Smooth muscle cell of the brain vasculature (primary cell): Measurements from ENCODE around the gene GSC2.

ENCODE experiments used
- DNase-seq: peaks from one replicate; pipeline ENCODE4 v3.0.0-alpha.2; 2012; ENCODE audit warnings: low read depth, low spot score

GSC2 gene

DNA sequence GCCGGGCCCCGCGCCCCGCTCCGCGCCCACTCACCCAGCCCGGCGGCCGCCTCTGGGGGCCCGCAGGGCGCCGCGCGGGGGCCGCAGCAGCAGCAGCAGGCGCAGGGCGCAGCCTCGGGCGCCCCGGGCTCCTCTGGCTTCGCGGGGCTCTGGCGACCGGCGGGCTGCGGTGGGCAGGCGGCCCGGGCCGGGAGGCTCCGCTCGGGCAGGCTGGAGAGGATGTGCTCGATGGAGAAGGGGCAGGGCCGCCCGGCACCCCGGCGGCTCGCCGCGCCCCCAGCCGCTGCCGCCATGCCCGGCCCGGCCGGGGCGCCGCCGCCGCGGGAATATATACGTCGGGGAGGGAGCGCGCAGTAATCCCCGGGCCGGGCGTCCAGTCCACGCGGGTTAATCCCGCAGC is at the start of gene GSC2:
Gene GSC2 (minus strand): TSS at position 302 of the 400 bp plus-strand sequence. CDS start 9 bp downstream, at position 293.
- no peak for DNase-seq

- DNase-seq, result no peak
Observed at GRCh38 chr22:19199479-19199878, 49.4 kb upstream of the GSC2 start.

DNA sequence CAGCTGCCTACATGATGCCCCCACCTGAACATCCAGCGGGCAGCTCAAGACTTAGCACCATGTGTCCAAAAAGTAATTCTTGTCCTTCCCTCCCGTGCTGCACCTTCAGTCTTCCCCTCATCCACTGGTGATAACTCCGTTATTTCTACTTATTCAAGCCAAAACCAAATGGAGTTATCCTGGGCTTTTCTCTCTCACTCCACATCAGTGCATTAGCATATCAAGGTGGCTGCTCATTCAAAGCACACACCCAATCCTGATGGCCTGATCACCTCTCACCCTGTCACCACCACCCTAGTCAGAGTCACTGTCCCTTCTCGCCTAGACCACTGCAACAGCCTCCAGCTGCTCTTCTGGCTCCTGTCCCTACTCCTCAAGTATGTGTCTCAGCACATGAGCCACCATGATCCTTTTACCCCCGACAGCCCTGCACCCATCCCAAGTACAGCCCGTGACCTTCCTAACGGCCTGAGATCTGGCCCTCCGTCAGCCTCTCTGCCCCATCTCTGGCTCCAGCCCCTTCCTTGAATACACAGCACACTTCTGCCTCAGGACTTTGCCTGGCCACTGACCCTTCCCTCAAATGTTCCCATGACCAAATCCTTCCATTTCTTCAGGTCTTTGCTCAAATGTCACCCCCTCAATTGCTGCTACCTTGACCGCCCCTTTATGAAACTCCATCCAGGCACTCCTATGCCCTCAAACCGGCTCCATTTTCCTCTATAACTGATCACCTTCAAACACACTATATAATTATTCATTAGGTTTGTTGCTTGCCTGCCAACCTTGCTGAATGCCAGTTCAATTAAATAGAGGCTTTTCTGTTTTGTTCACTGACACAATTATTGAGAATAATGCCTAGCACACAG is 48.1 kb upstream of the GSC2 start:
- DNase-seq, result no peak

DNA sequence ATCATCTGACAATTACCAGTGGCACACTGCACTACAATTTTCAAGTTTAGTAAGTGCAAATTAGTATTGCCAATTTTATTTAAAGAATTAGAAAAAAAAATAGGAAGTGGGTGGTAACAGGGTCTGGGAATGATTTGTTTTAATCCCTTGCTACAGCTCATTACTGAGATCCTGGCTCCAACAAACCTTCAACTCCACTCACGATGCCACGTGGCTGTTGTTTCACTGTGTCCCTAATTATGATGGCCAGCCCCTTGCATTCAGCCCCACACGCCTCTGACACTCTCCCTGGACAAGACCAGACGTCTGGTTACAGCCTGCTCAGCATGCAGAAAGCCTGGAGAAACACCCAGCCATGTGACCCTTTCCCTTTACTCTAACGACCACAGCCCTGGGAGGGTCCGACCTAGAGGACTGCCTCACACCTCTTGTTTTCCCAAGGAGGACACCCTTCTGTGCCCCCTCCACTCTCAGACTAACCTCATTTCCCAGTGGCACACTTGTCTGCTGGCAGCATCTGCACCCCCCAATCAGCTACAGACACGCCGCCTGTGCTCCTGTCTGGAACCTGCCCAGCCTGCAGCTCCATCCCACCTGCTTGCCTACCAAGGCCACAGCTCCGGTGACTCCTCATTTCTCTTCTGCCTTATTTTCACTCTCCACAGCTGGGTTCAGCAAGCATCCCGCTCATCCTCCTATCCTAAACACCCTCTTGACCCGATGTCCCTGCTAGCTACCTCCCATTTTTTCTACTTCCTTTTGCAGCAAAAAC is 46.9 kb upstream of the GSC2 start:
- DNase-seq, result no peak

DNA sequence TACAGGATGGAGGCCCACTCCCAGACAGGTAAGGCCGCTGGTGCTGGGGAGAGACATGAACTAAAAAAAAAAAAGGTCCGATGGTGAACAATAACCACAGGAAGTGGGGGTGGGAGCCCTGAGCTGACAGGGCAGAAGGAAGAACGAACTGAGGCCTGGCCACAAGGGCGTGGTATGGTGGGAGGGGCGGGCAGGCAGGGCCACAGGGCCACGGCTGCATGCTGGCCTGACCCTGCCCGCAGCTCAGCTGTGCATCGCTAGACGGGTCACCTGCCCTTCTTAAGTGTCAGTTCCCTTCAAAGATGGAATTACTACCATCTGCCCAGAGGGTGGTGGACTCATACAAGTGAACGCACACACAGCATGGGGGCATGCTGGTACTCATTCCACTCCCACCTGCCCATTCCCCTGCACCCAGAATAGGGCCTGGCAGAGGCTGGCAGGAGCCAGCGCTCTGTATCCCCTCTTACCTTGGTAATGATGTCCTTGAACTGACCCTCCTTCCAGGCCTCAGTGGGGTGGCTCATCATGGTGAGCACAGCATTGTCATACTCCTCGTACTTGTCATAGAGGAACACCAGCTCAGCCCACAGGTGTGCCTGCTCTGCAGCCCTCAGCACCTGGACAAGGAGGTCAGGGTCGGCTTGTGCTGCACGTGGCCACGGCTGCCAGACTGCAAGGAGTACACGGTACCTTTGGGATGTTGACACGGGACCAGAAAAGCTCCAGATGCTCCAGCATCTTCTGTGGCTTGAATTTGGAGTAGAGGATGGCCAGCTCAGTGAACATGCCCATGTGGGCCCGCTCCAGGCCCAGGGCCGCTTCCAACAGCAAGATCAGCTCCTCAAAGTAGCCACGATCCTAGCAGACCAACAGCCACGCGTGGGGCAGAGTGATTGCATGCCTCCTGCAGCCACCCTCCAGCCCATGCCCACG is 46.0 kb upstream of the GSC2 start:
- DNase-seq, result no peak

GRCh38 chr22:19194766-19195536 is 44.9 kb upstream of the GSC2 start:
- no peak for DNase-seq

GRCh38 chr22:19193879-19194278 is 43.8 kb upstream of the GSC2 start:
- no peak for DNase-seq

GRCh38 chr22:19187716-19188563 is 37.8 kb upstream of the GSC2 start:
- no peak for DNase-seq

DNA sequence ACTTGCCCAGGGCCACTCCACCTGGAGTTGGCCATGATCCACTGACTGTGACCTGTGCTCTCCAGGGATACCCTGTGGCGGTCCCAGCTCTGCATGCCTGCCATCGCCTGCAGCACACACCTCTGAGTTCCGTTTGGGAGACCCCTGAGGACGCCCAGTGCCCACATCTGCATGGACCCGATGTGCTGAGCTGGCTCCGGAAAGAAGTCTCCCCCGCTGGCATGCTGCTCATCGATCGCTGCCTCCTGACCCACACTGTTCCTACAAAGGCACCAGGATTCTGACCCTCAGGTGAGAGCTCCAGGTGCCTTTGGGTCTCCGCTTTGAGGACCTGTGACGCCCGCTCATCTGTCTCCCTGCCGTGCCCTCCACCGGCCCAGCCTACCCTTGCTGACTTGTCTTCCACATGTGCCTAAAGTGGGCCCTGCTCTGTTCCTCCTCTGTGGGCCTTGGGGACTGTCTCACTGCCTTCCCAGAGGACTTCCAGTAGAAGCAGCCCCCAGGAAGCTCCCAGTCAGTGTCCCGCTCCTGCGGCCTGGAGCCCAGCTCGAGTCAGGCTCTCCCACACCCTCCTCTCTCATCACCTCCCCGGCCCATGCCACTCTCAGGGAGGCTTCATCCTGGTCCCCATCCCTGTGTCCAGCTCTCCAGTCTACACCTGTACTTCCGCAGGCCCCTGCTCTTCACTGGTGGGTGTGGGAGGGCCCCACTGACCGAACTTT is 34.3 kb upstream of the GSC2 start:
- no peak for DNase-seq

- no peak for DNase-seq
Observed at GRCh38 chr22:19183216-19183615, 33.1 kb upstream of the GSC2 start.

DNA sequence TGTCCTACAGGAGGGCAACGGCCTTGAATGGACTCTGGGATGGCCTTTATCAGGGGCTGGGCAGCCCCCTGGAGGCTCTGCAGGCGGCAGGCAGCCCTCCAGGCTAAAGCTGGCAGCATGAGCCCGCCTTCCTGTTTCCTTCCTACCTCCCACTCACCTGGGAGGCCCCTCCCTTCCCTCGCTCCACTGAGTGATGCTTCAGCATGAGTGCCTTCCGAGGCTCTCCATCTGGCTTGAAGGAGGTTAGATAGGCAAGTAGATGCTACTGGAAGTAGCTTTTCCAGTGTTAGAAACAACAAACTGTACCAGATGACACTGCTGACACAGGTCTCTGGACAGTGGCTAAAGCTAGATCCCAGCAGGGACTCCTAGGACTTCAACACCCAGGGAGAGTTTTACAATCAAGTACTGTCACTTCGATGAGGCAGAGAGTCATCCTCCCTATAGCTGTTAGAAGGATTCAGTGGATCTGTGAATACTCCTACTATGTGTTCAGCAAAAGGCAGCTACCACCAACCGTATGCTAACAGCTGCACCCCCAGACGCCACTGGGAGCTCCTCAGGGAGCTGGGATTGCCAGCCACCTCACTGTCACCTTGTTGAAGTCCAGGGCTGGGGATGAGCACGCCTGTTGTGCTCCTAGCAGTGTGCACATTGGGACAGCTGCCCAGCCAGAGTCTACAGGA is 32.5 kb upstream of the GSC2 start:
- DNase-seq, result no peak

DNA sequence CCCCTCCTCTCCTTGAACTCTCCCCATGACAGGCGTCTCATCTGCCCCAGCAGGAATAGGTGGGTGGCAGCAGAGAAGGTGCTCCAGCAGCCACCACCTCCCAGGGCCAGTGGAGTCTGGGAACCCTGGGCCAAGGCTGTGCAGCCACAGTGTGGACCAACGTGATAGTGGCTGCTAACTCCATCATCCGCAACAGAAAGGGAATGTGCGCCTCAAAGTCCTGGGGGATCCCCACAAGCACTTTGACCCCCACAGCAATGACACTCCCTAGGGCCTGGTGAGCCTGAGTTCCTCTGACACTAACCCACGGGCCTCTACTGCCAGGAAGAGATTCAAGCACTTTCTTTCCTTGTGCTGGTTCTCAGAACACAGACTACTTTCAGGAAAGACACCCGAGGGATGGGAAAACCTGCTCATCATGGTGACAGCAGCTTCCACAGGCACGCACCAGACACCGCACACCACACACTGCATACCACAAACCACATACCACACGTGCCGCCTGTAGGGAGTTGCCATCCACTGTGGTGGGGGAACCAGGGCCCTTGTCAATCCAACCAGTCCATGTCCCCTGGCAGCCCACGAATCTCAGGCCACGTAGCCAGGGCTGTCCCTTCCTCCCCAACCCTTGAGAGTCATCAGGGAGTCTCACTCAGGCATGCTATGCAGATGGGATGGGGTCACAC is 31.8 kb upstream of the GSC2 start:
- no peak for DNase-seq

DNA sequence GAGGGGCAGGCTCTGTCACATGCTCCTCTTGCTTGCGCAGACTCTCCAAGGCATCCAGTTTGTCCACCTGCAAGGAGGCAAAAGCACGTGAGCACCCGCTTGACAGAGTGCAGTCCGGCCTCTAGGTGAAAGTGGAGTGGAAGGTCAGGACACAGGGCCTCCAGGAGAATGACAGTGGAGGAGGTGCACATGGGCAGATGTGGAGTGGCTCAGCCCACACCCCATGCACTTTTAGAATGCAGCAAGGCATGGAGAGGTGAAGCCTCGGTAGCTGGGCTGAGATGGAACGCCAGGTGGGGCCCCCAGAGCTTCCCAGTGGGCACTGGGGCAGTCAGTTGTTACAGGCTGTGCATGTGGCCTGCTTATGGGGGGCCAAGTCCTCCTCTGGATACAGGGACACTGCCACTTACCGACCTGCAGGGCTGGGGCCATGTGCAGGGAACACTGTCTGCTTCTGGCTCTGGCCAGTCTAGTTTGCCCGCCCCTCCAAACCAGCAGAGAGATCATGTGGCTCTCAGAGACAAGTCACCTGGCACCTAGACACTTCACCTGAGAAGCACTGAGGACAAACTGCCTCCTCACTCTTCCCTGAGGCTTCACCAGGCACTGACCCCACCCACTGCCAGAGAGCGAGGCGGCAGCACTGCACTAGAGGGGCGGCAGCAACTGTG is 30.8 kb upstream of the GSC2 start:
- DNase-seq, result no peak

DNA sequence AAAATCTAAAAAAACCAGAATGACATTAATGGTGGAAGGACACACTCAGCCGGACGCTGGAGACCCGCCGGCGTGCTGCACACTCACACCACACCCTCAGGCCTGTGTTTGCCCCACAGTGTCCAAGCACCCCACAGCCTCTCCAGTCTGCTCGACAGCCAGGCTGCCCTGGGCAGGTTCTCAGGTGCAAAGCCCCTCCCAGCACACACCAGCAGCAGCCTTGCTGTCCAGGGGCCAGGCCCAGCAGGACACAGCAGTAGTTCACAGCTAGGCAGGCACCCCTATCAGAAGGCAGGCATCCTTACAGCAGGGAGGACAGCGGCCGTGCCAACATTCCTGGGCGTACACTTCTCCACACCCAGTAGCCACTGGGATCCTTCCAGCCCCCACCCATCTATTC is 30.1 kb upstream of the GSC2 start:
- no peak for DNase-seq

DNA sequence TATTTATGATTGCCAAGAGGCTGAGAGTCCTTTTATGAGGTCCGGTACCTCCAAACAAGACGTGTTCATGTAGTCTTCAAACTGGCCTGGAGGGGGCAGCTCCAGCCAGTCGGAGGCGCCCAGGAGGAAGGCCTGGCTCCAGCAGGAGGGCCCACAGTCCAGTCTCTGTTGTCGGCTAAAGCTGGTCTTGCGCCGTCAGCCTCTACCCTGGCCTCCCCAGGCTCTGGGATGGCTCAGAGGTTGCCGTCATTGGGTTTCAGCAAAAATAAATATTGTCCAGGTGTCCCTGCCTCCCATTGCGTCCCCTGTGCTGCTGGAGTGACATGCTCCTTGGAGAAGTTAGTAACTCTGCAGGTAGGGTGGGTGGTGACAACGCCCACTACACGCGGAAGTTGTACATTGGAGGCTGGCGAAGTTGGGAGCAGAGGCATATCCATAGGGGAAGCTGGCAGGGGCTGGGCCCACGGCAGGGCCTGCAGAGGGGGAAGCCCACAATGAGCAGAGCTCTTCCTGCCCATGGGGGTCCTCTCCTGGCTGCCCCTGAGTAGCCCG is 29.5 kb upstream of the GSC2 start:
- DNase-seq, result peak; percentile 73

DNA sequence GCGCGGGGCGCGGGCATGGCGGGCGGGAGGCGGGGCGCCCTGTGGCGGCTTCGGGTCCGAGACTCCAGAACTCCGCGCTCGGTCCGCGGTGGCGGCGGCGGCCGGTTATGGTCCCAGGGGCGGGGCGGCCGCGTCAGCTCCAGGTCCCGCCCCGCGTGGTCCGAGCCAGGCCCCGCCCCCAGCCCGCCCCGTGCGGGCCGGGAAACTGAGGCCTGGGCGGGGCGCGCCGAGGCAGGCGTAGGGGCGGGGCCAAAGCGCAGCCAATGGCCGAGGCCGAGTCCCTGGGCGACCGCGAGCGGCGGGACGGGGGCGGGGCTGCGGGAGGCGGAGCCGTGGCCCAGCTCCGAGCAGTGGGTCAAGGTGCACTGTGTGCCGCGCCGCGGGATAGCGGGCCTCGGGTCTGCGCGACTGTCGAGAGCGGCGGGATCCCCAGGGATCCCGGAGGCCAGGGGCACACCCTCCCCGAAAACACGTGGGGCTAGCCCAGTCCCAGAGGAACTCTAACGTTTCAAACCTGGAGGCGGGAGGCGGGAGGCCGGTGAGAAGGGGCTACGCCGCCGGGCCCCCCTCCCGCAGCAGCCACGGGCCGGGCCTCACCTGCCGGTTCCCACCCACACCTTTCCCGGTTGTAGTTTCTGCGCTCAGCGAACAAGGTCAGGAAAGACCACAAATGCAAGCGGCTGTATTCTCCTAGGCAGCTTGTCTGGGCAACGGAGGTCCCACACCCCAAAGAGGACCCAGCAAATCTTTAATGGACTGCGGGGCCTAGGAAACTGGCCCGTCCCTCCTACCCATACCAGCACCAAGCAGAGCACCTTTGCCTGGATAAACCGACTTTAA is 28.8 kb upstream of the GSC2 start, which contains the start of gene SLC25A1:
Gene SLC25A1 (minus strand): TSS at position 80 of the 840 bp plus-strand sequence. CDS start 63 bp downstream, at position 17.
- DNase-seq, result peak; percentile 61
